ENCODE measurements around the gene TMEM248. TPM values are rescaled to one million over a fixed set of nuclear protein-coding genes. Genes with fewer than 3 reads are reported as not detected.
"Not testable (repeated sequence)": the region's sequence is repeated elsewhere in the genome, so short reads cannot be mapped to it uniquely, and the experiment has no call there.

TMEM248 gene
- total and polyA plus RNA-seq, 3 experiments from 2014 or later = 85.8 to 129 (median 91.6) TPM

- Histone ChIP-seq H3K36me3 (ENCODE audit: insufficient read depth, low read length) (no peaks in the 10 kb centered on the region), H3K27ac (ENCODE audit: low read depth, low read length) (no peak overlapping the region), H3K4me3 (ENCODE audit: low read length) (no peak overlapping the region), H3K4me1 (ENCODE audit: insufficient read depth, low read length) (no peaks in the 10 kb centered on the region), H3K27me3 (ENCODE audit: insufficient read depth, low read length, poor library complexity, severe bottlenecking) (no peaks in the 10 kb centered on the region), H3K9me3 (ENCODE audit: low read length) (no peaks in the 10 kb centered on the region)
- H3K4me3 Mint-ChIP-seq = no peak overlapping the region
- H3K36me3 Mint-ChIP-seq = peaks cover 0 to 15% (median 4%) of the 10 kb centered on the region in 3 donors
- ChIA-PET POLR2A (no interaction called here), CTCF (no interaction called here)
- no peak for DNase-seq
- H3K9me3 Mint-ChIP-seq = no peaks in the 10 kb centered on the region
- H3K27me3 Mint-ChIP-seq = no peaks in the 10 kb centered on the region
- no peaks in the 10 kb centered on the region for H3K4me1 Mint-ChIP-seq
- H3K27ac Mint-ChIP-seq = peak overlapping the region in 1 of 8 donors; percentile 24
Observed at GRCh38 chr7:66886152-66886551, 34.9 kb upstream of the TMEM248 start.

- H3K27ac Mint-ChIP-seq = peak overlapping the region in 2 of 8 donors; percentile 26 to 60
- H3K4me3 ChIP-seq (ENCODE audit: low read length); POLR2A ChIA-PET; H3K27me3 Mint-ChIP-seq; H3K27me3 ChIP-seq (ENCODE audit: insufficient read depth, low read length, poor library complexity, severe bottlenecking); H3K4me1 ChIP-seq (ENCODE audit: insufficient read depth, low read length); H3K9me3 Mint-ChIP-seq; H3K36me3 ChIP-seq (ENCODE audit: insufficient read depth, low read length); CTCF ChIA-PET; H3K4me1 Mint-ChIP-seq; H3K4me3 Mint-ChIP-seq; H3K9me3 ChIP-seq (ENCODE audit: low read length); DNase-seq; H3K27ac ChIP-seq (ENCODE audit: low read depth, low read length): not testable (repeated sequence)
- H3K36me3 Mint-ChIP-seq = peaks cover 0 to 13% (median 7%) of the 10 kb centered on the region in 3 donors
Observed at GRCh38 chr7:66888223-66888622, 32.8 kb upstream of the TMEM248 start.

- H3K36me3 Mint-ChIP-seq = peaks cover 0 to 28% (median 10%) of the 10 kb centered on the region in 3 donors
- Histone ChIP-seq H3K4me3 (ENCODE audit: low read length) (no peak overlapping the region), H3K4me1 (ENCODE audit: insufficient read depth, low read length) (no peaks in the 10 kb centered on the region), H3K9me3 (ENCODE audit: low read length) (no peaks in the 10 kb centered on the region), H3K27me3 (ENCODE audit: insufficient read depth, low read length, poor library complexity, severe bottlenecking) (no peaks in the 10 kb centered on the region), H3K27ac (ENCODE audit: low read depth, low read length) (no peak overlapping the region), H3K36me3 (ENCODE audit: insufficient read depth, low read length) (peaks cover 5% of the 10 kb centered on the region)
- no peaks in the 10 kb centered on the region for H3K27me3 Mint-ChIP-seq
- H3K9me3 Mint-ChIP-seq = no peaks in the 10 kb centered on the region
- DNase-seq = no peak
- ChIA-PET CTCF (interaction anchor here (1.2 kb wide), 1 partner anchor 11 kb away, joined by 4 read pairs; no protein-coding TSS in a partner anchor), POLR2A (no interaction called here)
- peak overlapping the region in 1 of 8 donors; percentile 19 for H3K27ac Mint-ChIP-seq
- no peaks in the 10 kb centered on the region for H3K4me1 Mint-ChIP-seq
- H3K4me3 Mint-ChIP-seq = no peak overlapping the region
Observed at GRCh38 chr7:66894463-66895080, 26.5 kb upstream of the TMEM248 start.

GRCh38 chr7:66896441-66896840 lies 24.6 kb upstream of the TMEM248 start:
- peaks cover 0 to 25% (median 10%) of the 10 kb centered on the region in 3 donors for H3K36me3 Mint-ChIP-seq
- Histone ChIP-seq H3K27ac (ENCODE audit: low read depth, low read length) (no peak overlapping the region), H3K27me3 (ENCODE audit: insufficient read depth, low read length, poor library complexity, severe bottlenecking) (no peaks in the 10 kb centered on the region), H3K4me1 (ENCODE audit: insufficient read depth, low read length) (no peaks in the 10 kb centered on the region), H3K9me3 (ENCODE audit: low read length) (no peaks in the 10 kb centered on the region), H3K4me3 (ENCODE audit: low read length) (no peak overlapping the region), H3K36me3 (ENCODE audit: insufficient read depth, low read length) (peaks cover 5% of the 10 kb centered on the region)
- no peaks in the 10 kb centered on the region for H3K4me1 Mint-ChIP-seq
- ChIA-PET CTCF (interaction anchor here (0.6 kb wide), 1 partner anchor 18 kb away, joined by 3 read pairs; no protein-coding TSS in a partner anchor), POLR2A (no interaction called here)
- H3K9me3 Mint-ChIP-seq = no peaks in the 10 kb centered on the region
- no peak overlapping the region for H3K27ac Mint-ChIP-seq
- no peak overlapping the region for H3K4me3 Mint-ChIP-seq
- no peaks in the 10 kb centered on the region for H3K27me3 Mint-ChIP-seq
- DNase-seq = no peak

GRCh38 chr7:66899552-66900280 lies 21.3 kb upstream of the TMEM248 start:
- CTCF ChIA-PET = no interaction called here
- H3K9me3 ChIP-seq (ENCODE audit: low read length) = no peaks in the 10 kb centered on the region
- no peaks in the 10 kb centered on the region for H3K27me3 ChIP-seq (ENCODE audit: insufficient read depth, low read length, poor library complexity, severe bottlenecking)
- peaks cover 0 to 19% (median 3%) of the 10 kb centered on the region in 3 donors for H3K36me3 Mint-ChIP-seq
- POLR2A ChIA-PET = interaction anchor here (0.6 kb wide), 1 partner anchor 284 kb away, joined by 5 read pairs; no protein-coding TSS in a partner anchor
- no peaks in the 10 kb centered on the region for H3K4me1 ChIP-seq (ENCODE audit: insufficient read depth, low read length)
- H3K27ac Mint-ChIP-seq = peak overlapping the region in 4 of 8 donors; percentile 12 to 92 (median 65)
- H3K36me3 ChIP-seq (ENCODE audit: insufficient read depth, low read length) = peaks cover 5% of the 10 kb centered on the region
- H3K4me1 Mint-ChIP-seq = no peaks in the 10 kb centered on the region
- no peaks in the 10 kb centered on the region for H3K9me3 Mint-ChIP-seq
- no peak overlapping the region for H3K4me3 Mint-ChIP-seq
- no peak for DNase-seq
- no peaks in the 10 kb centered on the region for H3K27me3 Mint-ChIP-seq
- no peak overlapping the region for H3K4me3 ChIP-seq (ENCODE audit: low read length)
- H3K27ac ChIP-seq (ENCODE audit: low read depth, low read length) = no peak overlapping the region

- H3K9me3 ChIP-seq (ENCODE audit: low read length) = no peaks in the 10 kb centered on the region
- DNase-seq = no peak
- POLR2A ChIA-PET = no interaction called here
- CTCF ChIA-PET = interaction anchor here (0.8 kb wide), 1 partner anchor 9 kb away, joined by 3 read pairs; no protein-coding TSS in a partner anchor
- Mint-ChIP-seq H3K4me3 (no peak overlapping the region), H3K36me3 (peaks cover 0 to 12% (median 3%) of the 10 kb centered on the region in 3 donors), H3K9me3 (no peaks in the 10 kb centered on the region), H3K27ac (peak overlapping the region in 2 of 8 donors; percentile 68 to 96), H3K4me1 (no peaks in the 10 kb centered on the region), H3K27me3 (no peaks in the 10 kb centered on the region)
- H3K27ac ChIP-seq (ENCODE audit: low read depth, low read length) = no peak overlapping the region
- H3K4me1 ChIP-seq (ENCODE audit: insufficient read depth, low read length) = no peaks in the 10 kb centered on the region
- H3K27me3 ChIP-seq (ENCODE audit: insufficient read depth, low read length, poor library complexity, severe bottlenecking) = no peaks in the 10 kb centered on the region
- H3K4me3 ChIP-seq (ENCODE audit: low read length) = no peak overlapping the region
- peaks cover 5% of the 10 kb centered on the region for H3K36me3 ChIP-seq (ENCODE audit: insufficient read depth, low read length)
Observed at GRCh38 chr7:66901941-66902843, 18.8 kb upstream of the TMEM248 start.

GRCh38 chr7:66902844-66903180 lies 18.2 kb upstream of the TMEM248 start:
- Histone ChIP-seq H3K9me3 (ENCODE audit: low read length) (no peaks in the 10 kb centered on the region), H3K4me1 (ENCODE audit: insufficient read depth, low read length) (no peaks in the 10 kb centered on the region), H3K27ac (ENCODE audit: low read depth, low read length) (no peak overlapping the region), H3K4me3 (ENCODE audit: low read length) (no peak overlapping the region), H3K27me3 (ENCODE audit: insufficient read depth, low read length, poor library complexity, severe bottlenecking) (no peaks in the 10 kb centered on the region), H3K36me3 (ENCODE audit: insufficient read depth, low read length) (peaks cover 5% of the 10 kb centered on the region)
- no peaks in the 10 kb centered on the region for H3K27me3 Mint-ChIP-seq
- DNase-seq = no peak
- H3K4me3 Mint-ChIP-seq = no peak overlapping the region
- CTCF ChIA-PET = no interaction called here
- no peaks in the 10 kb centered on the region for H3K4me1 Mint-ChIP-seq
- H3K9me3 Mint-ChIP-seq = no peaks in the 10 kb centered on the region
- POLR2A ChIA-PET = no interaction called here
- H3K36me3 Mint-ChIP-seq = peaks cover 0 to 11% (median 3%) of the 10 kb centered on the region in 3 donors
- no peak overlapping the region for H3K27ac Mint-ChIP-seq

Data from CD8-positive, alpha-beta memory T cell (primary cell).